GM12872 (cell line): ENCODE results near the gene DCAF15.

Experiments used
- CTCF ChIP-seq: IDR thresholded peaks from 3 replicates; pipeline ENCODE4 v1.5.1; 2011; ENCODE audit warnings: low read depth, mild to moderate bottlenecking, low read length, moderate library complexity; ENCODE audit not compliant: insufficient read depth

The DCAF15 gene

GRCh38 chr19:13952154-13952930 is at the start of gene DCAF15:
TSS of gene DCAF15 (plus strand) at chr19:13952509. CDS start at chr19:13952513, 4 bp downstream.
- TF ChIP-seq CTCF = no peak

GRCh38 chr19:13902993-13903555 is 49.2 kb upstream of the DCAF15 start:
- 0 out of 3 replicates have a peak, but pooled peaks have one; percentile 45 for TF ChIP-seq CTCF

GRCh38 chr19:13905634-13906520 is 46.4 kb upstream of the DCAF15 start, which contains the start of the genes BRME1 and CC2D1A:
TSS of gene BRME1 (minus strand) at chr19:13906117. CDS start at chr19:13904892, 1,225 bp downstream.
TSS of gene CC2D1A (plus strand) at chr19:13906201. CDS start at chr19:13906442, 241 bp downstream.
- TF ChIP-seq CTCF = no peak

GRCh38 chr19:13906521-13906904 is 45.8 kb upstream of the DCAF15 start:
- TF ChIP-seq CTCF = no peak

GRCh38 chr19:13906910-13907309 is 45.4 kb upstream of the DCAF15 start:
- TF ChIP-seq CTCF = no peak

GRCh38 chr19:13908674-13909073 is 43.6 kb upstream of the DCAF15 start:
- no peak for TF ChIP-seq CTCF

GRCh38 chr19:13909430-13909829 is 42.9 kb upstream of the DCAF15 start:
- TF ChIP-seq CTCF = no peak
